Bronchial epithelial cell (primary cell): ENCODE results near the gene TANC1. TPM values are rescaled to one million over a fixed set of nuclear protein-coding genes. Genes with fewer than 3 reads are reported as not detected.

Experiments
- DNase-seq: peaks from one replicate; pipeline ENCODE4 v3.0.0-alpha.2; 2010; ENCODE audit warnings: low read depth
- FAIRE-seq: peaks from 2 replicates; lab custom pipeline; 2011; peaks lifted over from hg19 to GRCh38; lab: Jason Lieb, UNC
- H3K27me3 ChIP-seq: 2 replicates; pipeline ENCODE4 v1.5.1; 2011; ENCODE audit warnings: low read length; ENCODE audit not compliant: control insufficient read depth, insufficient read depth
- H3K36me3 ChIP-seq: 2 replicates; pipeline ENCODE4 v1.5.1; 2011; ENCODE audit warnings: low read length; ENCODE audit not compliant: control insufficient read depth, insufficient read depth
- H3K4me3 ChIP-seq: 2 replicates; pipeline ENCODE4 v1.5.1; 2011; ENCODE audit warnings: mild to moderate bottlenecking, low read depth, low read length, control low read depth
- CTCF ChIP-seq: IDR thresholded peaks from 2 replicates; pipeline ENCODE4 v1.5.1; 2011; ENCODE audit warnings: mild to moderate bottlenecking, moderate library complexity, low read length, control low read depth, inconsistent platforms; ENCODE audit not compliant: insufficient read depth, severe bottlenecking
- total RNA-seq: library from RNA; depleted of rRNA; stranded (reverse); fragments of >200 nt; gene quantifications from 2 replicates; pipeline ENCODE4 v1.2.1, GENCODE V29; 2014

The TANC1 gene
- total RNA-seq, 1 donor from 2014 or later: 29.5 TPM

- TF ChIP-seq CTCF: no peak
- DNase-seq (no peak), FAIRE-seq (no peak)
- H3K27me3 ChIP-seq: no peaks in the 10 kb centered on the region
- peaks cover 4% of the 10 kb centered on the region for H3K36me3 ChIP-seq
- H3K4me3 ChIP-seq: no peak overlapping the region
Observed at GRCh38 chr2:159012142-159012541, 43.7 kb downstream of the TANC1 start.

DNA sequence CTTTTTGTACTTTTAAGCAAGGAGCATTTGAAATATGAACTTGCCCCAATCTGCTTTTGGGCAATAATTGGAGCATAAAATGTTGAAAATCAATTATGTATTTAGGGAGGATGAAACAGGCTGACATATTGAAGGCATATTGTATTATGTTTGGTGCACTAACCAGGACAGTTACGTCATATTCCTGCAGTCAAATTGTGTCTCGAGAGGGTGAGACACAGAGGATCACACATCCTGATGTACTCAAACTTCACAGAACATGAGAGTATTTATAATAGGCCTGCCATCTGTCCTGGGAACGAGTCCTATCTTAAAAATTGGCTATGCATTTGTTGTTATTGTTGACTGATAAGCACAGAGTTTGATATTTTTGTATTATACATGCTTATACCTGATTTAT is 44.7 kb downstream of the TANC1 start:
- DNase-seq (no peak), FAIRE-seq (no peak)
- Histone ChIP-seq H3K27me3 (no peaks in the 10 kb centered on the region), H3K4me3 (no peak overlapping the region), H3K36me3 (peaks cover 4% of the 10 kb centered on the region)
- no peak for TF ChIP-seq CTCF

DNA sequence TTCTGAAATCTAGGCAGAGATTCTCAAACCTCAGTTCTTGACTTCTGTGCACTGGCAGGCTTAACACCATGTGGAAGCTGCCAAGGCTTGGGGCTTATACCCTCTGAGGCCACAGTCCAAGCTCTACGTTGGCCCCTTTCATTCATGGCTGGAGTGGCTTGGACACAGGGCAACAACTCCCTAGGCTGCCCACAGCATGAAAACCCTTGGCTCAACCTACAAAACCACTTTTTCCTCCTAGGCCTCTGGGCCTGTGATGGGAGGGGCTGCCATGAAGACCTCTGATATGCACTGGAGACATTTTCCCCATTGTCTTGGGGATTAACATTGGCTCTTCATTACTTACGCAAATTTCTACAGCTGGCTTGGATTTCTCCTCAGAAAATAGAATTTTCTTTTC is 46.7 kb downstream of the TANC1 start:
- Histone ChIP-seq H3K36me3 (peaks cover 4% of the 10 kb centered on the region), H3K27me3 (no peaks in the 10 kb centered on the region), H3K4me3 (no peak overlapping the region)
- TF ChIP-seq CTCF: no peak
- FAIRE-seq (no peak), DNase-seq (no peak)

DNA sequence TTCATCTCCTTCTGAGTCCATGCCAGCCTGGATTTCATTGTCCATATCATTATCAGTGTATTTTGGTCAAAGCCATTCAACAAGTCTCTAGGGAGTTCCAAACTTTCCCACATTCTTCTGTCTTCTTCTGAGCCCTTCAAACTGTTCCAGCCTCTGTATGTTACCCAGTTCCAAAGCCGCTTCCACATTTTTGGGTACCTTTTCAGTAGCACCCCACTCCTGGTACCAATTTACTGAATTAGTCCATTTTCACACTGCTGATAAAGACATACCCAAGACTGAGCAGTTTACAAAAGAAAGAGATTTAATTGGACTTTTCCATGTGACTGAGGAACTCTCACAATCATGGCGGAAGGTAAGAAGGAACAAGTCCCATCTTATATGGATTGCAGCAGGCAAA is 47.4 kb downstream of the TANC1 start:
- no peak for TF ChIP-seq CTCF
- FAIRE-seq: no peak
- Histone ChIP-seq H3K36me3 (peaks cover 4% of the 10 kb centered on the region), H3K27me3 (no peaks in the 10 kb centered on the region), H3K4me3 (no peak overlapping the region)
- DNase-seq: no peak

GRCh38 chr2:159017837-159018236 is 49.4 kb downstream of the TANC1 start:
- no peaks in the 10 kb centered on the region for H3K27me3 ChIP-seq
- no peak overlapping the region for H3K4me3 ChIP-seq
- no peak for FAIRE-seq
- peaks cover 2% of the 10 kb centered on the region for H3K36me3 ChIP-seq
- DNase-seq: no peak
- no peak for TF ChIP-seq CTCF

DNA sequence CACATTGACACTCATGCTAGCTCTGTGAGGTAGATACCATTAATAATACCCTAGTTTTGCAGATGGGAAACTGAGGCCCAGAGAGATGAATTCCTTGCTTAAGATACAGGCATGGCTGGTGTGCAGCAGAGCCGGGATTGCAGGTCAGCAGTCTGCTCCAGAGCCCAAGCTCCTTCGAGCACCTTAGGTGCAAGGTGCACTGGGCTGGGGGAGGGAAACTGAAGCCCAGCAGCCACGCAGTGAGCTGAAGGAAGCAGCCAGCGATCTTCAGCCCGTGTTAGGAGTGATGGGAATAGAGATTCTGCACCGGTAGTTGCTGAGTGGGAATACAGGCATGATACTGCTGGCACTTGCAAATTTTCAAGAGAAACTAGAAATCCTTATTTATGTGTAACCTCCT is 50.6 kb downstream of the TANC1 start:
- no peak for DNase-seq
- Histone ChIP-seq H3K27me3 (no peaks in the 10 kb centered on the region), H3K4me3 (no peak overlapping the region), H3K36me3 (peaks cover 2% of the 10 kb centered on the region)
- FAIRE-seq: no peak
- TF ChIP-seq CTCF: no peak
